Tibial nerve (tissue), 4 donors: ENCODE results near the gene TRAPPC3L. TPM values are rescaled to one million over a fixed set of nuclear protein-coding genes. Genes with fewer than 3 reads are reported as not detected.

Source experiments
- DNase-seq, 2 donors: peaks; one replicate each; pipeline ENCODE4 v3.0.0-alpha.2; 2019; ENCODE audit warnings: low spot score in 2 of 2
- H3K27ac ChIP-seq, 4 donors: fragments of 200-600 bp; sonication (generic) in 3 of 4; one replicate each; pipeline ENCODE4 v1.5.1; 2017 to 2019; ENCODE audit warnings: mild to moderate bottlenecking in 1 of 4
- H3K27me3 ChIP-seq, 2 donors: fragments of 200-600 bp; sonication (generic) in 1 of 2; one replicate each; pipeline versions ENCODE4 v1.5.1 to v1.6.0; 2017 to 2019
- H3K36me3 ChIP-seq, 3 donors: fragments of 200-600 bp; sonication (generic); one replicate each; pipeline ENCODE4 v1.5.1; 2018 to 2019
- H3K4me1 ChIP-seq, 4 donors: fragments of 200-600 bp; sonication (generic) in 3 of 4; one replicate each; pipeline ENCODE4 v1.5.1; 2017 to 2019
- H3K4me3 ChIP-seq, 4 donors: fragments of 200-600 bp; sonication (generic) in 3 of 4; one replicate each; pipeline ENCODE4 v1.5.1; 2017 to 2019; ENCODE audit warnings: mild to moderate bottlenecking in 1 of 4, moderate library complexity in 1 of 4
- H3K9me3 ChIP-seq, 4 donors: fragments of 200-600 bp; sonication (generic) in 3 of 4; one replicate each; pipeline ENCODE4 v1.5.1; 2017 to 2019
- EP300 ChIP-seq, 2 donors: sonication (generic); formaldehyde crosslinking; IDR thresholded peaks; one replicate each; pipeline ENCODE4 v1.6.1; 2017; ENCODE audit warnings: antibody characterized with exemption in 2 of 2, mild to moderate bottlenecking in 1 of 2
- POLR2A ChIP-seq, 2 donors: fragments of 450-650 bp; IDR thresholded peaks; one replicate each; pipeline ENCODE4 v1.6.1; 2017; ENCODE audit warnings: antibody characterized with exemption in 2 of 2, mild to moderate bottlenecking in 2 of 2, moderate library complexity in 2 of 2
- WGBS, 2 donors: methylation state at CpG; one replicate each; pipeline ENCODE4 v1.1.5; 2018; 5-methylcytosine and 5-hydroxymethylcytosine counted together
- total RNA-seq, 4 donors: library from RNA; depleted of rRNA; stranded (reverse); fragments of >200 nt; gene quantifications; one replicate each; pipeline ENCODE4 v1.1.0, GENCODE V29; 2016
- TF ChIP-seq, protein P1 (sequence below), 5 experiments: fragments of 200-600 bp in 3 of 5; fragments of 450-650 bp in 2 of 5; sonication (generic) in 3 of 5; IDR thresholded peaks; one replicate each; pipeline ENCODE4 v1.5.1; 2016 to 2019; ENCODE audit warnings: antibody characterized with exemption in 5 of 5, mild to moderate bottlenecking in 3 of 5, moderate library complexity in 2 of 5

Gene TRAPPC3L
- total RNA-seq, 4 donors from 2014 or later: 0.21 TPM; not detected in 3

DNA sequence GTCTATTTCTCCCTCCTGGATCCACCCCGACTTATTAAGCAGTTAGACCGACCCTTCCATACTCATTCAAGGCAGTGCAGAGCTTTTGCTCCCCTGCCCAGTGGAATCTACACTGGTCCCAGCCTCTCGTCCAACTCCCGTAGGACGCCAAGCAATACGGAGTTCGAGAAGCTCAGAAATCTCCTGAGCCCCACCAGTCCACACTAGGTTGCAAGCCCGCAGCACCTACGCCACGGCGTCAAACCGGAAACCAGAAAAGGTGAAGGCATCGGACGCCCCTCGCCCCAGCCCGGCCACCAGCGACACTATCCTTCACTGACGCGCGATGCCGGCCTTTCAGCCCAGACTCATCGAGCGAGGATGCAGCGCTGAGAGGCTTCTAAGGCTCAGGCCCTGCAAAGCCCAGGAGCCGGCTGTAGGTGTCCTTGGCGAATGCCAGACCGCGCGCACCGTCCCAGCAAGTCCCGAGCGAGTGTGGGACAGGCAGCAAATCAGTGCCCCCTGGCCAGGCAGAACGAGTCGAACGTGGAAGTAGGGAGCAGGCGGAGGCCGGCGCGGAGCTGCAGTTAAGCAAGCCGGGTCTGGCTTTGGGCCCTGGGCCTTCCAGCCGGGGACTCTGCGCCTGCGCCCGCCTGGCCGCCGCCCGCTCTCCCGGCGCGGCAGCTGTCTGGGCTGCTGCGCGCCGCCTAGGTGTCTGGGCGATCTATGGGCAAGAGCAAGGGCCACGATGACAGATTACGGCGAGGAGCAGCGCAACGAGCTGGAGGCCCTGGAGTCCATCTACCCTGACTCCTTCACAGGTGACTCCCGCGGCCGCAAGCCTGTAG lies 25.6 kb upstream of the TRAPPC3L start, which contains the start of gene RWDD1:
Gene RWDD1, plus strand, starts transcription at position 649 of the 827 bp plus-strand sequence. Its CDS starts 79 bp downstream, at position 728.
- 0% methylated on average over 36 to 58 of the region's 62 CpGs for WGBS, 2 donors
- peak; percentile 24 to 67 for TF ChIP-seq POLR2A (IDR thresholded peaks at IDR 0.05)
- TF ChIP-seq EP300 (IDR thresholded peaks at IDR 0.05): peak; percentile 40 to 94
- TF ChIP-seq, protein P1, sequence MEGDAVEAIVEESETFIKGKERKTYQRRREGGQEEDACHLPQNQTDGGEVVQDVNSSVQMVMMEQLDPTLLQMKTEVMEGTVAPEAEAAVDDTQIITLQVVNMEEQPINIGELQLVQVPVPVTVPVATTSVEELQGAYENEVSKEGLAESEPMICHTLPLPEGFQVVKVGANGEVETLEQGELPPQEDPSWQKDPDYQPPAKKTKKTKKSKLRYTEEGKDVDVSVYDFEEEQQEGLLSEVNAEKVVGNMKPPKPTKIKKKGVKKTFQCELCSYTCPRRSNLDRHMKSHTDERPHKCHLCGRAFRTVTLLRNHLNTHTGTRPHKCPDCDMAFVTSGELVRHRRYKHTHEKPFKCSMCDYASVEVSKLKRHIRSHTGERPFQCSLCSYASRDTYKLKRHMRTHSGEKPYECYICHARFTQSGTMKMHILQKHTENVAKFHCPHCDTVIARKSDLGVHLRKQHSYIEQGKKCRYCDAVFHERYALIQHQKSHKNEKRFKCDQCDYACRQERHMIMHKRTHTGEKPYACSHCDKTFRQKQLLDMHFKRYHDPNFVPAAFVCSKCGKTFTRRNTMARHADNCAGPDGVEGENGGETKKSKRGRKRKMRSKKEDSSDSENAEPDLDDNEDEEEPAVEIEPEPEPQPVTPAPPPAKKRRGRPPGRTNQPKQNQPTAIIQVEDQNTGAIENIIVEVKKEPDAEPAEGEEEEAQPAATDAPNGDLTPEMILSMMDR (IDR thresholded peaks at IDR 0.05): peak in 3 of 5 experiments; percentile 19 to 74 (median 41)
- Histone ChIP-seq H3K27ac (peak within 1 kb of the TSS; percentile 53 to 91 (median 88)), H3K27me3 (no peaks in the 10 kb centered on the region), H3K4me1 (peaks cover 0 to 54% (median 22%) of the 10 kb centered on the region in 4 donors), H3K9me3 (no peaks in the 10 kb centered on the region), H3K4me3 (peak within 1 kb of the TSS; percentile 66 to 84 (median 70)), H3K36me3 (peaks cover 0 to 7% (median 0%) of the 10 kb centered on the region in 3 donors)
- peak; percentile 94 to 95 for DNase-seq

DNA sequence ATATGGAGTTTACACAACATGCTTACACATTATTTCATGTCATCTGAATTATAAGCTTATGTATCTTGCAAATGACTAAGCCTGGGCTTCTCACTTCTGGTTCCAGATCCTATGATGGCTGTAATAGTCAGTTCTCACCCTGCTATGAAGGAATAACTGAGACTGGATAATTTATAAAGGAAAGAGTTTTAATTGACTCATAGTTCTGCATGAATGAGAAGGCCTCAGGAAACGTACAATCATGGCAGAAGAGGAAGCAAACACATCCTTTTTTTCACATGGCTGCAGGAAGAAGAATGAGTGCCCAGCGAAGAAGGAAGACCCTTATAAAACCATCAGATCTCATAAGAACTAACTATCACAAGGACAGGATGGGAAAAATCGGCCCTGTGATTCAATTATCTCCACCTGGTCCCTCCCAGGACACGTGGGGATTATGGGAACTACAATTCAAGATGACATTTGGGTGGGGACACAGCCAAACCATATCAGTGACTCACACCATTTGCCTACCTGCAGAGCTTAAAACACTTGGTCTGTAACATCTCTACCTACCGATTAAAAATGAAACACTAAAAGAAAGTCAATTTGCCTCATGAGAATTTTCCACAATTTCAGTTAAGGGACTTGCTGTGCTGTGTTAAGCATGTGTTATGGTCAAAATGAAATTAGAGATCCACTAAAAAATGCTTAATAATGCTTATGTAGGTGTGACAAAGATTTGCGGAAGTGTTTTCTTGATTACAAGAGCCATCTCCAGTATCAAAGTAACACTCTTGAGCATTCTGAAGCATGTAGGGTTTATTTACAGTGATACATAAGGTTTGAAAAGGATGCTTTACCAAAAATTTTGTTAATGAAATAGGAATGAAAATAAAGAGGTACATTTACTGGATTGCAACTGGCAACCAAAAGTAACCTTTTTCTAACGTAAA lies 23.6 kb upstream of the TRAPPC3L start:
- Histone ChIP-seq H3K27ac (no peak overlapping the region), H3K4me1 (peaks cover 0 to 40% (median 21%) of the 10 kb centered on the region in 4 donors), H3K27me3 (no peaks in the 10 kb centered on the region), H3K9me3 (no peaks in the 10 kb centered on the region), H3K36me3 (no peaks in the 10 kb centered on the region), H3K4me3 (no peak overlapping the region)
- TF ChIP-seq EP300 (IDR thresholded peaks at IDR 0.05) (no peak), POLR2A (IDR thresholded peaks at IDR 0.05) (no peak)
- TF ChIP-seq, protein P1 (IDR thresholded peaks at IDR 0.05): no peak
- DNase-seq: no peak
- 65 to 71% methylated on average over 7 of the region's 7 CpGs for WGBS, 2 donors

DNA sequence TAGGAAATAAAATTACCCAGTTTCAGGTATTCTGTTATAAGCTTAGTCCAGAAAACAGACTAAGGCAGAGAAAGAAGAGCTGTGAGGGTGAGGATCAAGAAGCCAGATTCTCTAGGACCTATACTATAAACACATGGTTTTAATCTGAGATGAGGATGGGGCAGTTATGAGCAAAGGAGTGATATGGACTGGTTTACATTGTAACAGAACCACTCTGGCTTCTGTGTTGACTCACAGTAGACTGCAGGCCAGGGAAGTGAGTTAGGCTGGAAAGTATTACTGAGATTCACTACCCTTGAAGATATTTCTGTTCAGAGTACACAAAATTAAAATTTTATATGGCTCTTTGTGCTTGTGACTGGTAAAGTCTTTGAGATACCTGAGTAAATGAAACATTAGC lies 22.6 kb upstream of the TRAPPC3L start:
- H3K9me3 ChIP-seq: no peaks in the 10 kb centered on the region
- DNase-seq: no peak
- H3K27me3 ChIP-seq: no peaks in the 10 kb centered on the region
- TF ChIP-seq EP300 (IDR thresholded peaks at IDR 0.05): no peak
- TF ChIP-seq POLR2A (IDR thresholded peaks at IDR 0.05): no peak
- TF ChIP-seq, protein P1 (IDR thresholded peaks at IDR 0.05): no peak
- no peak overlapping the region for H3K27ac ChIP-seq
- no peaks in the 10 kb centered on the region for H3K36me3 ChIP-seq
- H3K4me1 ChIP-seq: peaks cover 0 to 30% (median 13%) of the 10 kb centered on the region in 4 donors
- H3K4me3 ChIP-seq: no peak overlapping the region

DNA sequence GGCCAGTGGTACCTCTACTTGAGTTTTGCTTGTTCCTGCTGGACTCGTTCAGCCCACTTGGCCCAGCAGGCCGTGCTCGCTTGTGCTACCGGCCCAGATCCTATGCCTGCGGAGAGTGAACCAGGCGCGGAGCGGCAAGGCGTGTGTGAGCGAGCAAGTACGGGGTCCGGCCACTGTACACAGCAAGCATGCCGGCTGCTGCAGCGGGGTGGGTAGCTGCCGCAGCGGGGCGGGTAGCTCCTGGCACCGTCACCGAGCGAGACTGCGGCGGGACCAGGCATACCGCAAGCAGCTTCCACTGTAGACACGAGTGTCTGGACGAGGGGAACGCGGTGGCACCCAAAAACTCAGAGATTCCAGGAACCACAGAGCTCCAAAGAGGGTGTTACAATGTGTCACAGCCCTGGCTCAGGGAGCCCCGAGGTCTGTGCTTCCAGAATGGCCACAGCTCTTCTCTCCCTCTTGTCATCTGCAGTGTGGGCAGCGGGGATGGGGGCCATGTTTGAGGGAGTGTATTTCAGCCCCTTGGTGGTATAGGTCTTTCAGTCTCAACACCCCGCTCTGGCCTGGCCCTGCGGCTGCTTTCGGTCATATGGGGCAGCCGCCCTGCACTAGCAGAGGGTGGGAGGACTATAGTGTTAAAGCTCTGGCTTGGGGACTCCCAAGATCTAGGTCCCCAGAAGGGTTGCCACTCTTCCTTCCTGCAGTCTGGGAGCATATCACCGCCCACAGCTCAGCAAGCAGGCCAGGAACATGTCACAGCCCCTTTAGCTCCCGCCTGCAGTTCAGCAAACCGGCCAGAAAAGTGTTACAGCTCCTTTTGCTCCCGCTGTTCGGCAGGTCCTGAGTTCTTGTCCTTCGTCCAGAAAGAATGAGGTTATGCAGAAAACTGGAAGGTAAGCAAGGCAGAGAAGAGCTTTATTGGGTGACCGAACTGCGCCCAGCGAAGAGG lies 19.7 kb upstream of the TRAPPC3L start:
- TF ChIP-seq EP300 (IDR thresholded peaks at IDR 0.05) (no peak), POLR2A (IDR thresholded peaks at IDR 0.05) (no peak)
- TF ChIP-seq, protein P1 (IDR thresholded peaks at IDR 0.05): no peak
- H3K9me3 ChIP-seq: no peaks in the 10 kb centered on the region
- 58 to 59% methylated on average over 24 to 41 of the region's 42 CpGs for WGBS, 2 donors
- peaks cover 0 to 17% (median 4%) of the 10 kb centered on the region in 4 donors for H3K4me1 ChIP-seq
- H3K4me3 ChIP-seq: peak overlapping the region; percentile 10 to 43 (median 26)
- no peak for DNase-seq
- no peaks in the 10 kb centered on the region for H3K36me3 ChIP-seq
- no peak overlapping the region for H3K27ac ChIP-seq
- no peaks in the 10 kb centered on the region for H3K27me3 ChIP-seq
